T47D (cell line): ENCODE results near the gene TTF1.

ENCODE experiments used
- DNase-seq, 2 experiments: peaks; one replicate each; pipeline versions ENCODE4 v3.0.0 to v3.0.0-alpha.2; 2011 to 2012; ENCODE audit warnings: low read depth in 1 of 2, low spot score in 1 of 2
- JUND ChIP-seq: IDR thresholded peaks from 2 replicates; pipeline ENCODE4 v1.6.1; 2012; ENCODE audit warnings: low read depth
- in situ Hi-C: cut with HindIII; loops from 2 replicates; pipeline ENCODE4 v1.10.0; 2016; ENCODE audit warnings: low sequenced_read_pairs, low pct_unique_long_range_greater_than_20kb

Gene TTF1

DNA sequence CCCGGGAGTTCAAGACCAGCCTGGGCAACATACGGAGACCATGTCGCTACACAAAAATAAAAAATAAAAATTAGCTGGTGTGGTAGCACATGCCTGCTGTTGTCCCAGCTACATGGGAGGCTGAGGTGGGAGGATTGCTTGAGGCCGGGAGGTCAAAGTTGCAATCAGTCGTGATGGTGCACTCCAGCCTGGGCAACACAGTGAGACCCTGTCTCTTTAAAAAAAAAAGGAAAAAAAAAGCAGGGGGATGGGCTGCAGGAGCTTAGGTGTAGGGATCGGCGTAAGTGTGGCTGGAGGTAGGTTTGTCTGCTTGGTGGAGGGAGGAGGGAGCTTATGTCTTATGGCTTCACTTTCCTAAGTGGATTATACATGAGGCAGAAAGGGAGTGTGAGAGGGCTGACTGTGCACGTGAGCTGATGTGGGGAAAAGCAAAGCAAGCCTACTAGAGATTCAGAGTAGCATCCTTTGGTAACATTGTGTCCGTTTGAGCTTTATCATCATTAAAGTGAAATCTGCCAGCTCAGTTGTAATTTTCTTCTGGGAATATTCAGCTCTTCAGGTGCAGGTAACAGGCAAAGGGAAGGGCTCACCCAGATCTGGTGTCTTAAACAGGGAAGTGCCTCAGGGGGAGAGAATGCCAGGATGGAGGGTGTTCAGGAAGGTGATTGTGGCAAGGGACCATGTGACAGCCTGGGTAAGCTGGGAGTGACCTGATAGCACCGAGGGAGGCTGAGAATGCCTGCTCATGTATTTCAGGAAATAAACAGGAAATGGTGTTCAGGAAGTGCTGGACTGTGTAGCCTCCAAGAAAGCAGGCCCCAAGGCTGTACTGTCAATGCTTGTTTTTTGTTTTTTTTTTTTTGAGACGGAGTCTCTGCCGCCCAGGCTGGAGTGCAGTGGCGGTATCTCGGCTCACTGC lies 34.2 kb downstream of the TTF1 start:
- in situ Hi-C loops = no loop called here
- DNase-seq = peak in 1 of 2 experiments; percentile 27
- TF ChIP-seq JUND = no peak

- in situ Hi-C loops = no loop called here
- no peak for TF ChIP-seq JUND
- no peak for DNase-seq
These were observed 36.0 kb downstream of the TTF1 start for GRCh38 chr9:132370592-132370991.

DNA sequence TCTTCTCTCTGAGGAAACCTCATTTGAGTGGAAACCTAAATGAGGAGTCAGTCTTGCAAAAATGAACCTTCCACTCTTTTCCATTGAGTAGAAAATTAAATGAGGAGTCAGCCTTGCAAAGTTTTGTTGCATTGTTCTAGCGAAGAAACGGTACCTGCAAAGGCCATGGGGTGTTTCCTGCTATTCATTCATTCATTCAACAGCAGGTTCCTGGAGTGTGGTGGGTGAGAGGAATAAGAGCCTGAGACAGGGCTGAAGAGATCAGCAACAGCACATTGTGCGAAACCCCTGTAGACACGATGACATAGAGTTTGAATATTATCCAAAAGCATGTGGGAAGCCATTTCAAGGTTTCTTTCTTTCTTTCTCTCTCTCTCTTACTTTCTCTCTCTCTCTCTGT lies 37.2 kb downstream of the TTF1 start:
- in situ Hi-C loops = no loop called here
- no peak for TF ChIP-seq JUND
- DNase-seq = no peak

DNA sequence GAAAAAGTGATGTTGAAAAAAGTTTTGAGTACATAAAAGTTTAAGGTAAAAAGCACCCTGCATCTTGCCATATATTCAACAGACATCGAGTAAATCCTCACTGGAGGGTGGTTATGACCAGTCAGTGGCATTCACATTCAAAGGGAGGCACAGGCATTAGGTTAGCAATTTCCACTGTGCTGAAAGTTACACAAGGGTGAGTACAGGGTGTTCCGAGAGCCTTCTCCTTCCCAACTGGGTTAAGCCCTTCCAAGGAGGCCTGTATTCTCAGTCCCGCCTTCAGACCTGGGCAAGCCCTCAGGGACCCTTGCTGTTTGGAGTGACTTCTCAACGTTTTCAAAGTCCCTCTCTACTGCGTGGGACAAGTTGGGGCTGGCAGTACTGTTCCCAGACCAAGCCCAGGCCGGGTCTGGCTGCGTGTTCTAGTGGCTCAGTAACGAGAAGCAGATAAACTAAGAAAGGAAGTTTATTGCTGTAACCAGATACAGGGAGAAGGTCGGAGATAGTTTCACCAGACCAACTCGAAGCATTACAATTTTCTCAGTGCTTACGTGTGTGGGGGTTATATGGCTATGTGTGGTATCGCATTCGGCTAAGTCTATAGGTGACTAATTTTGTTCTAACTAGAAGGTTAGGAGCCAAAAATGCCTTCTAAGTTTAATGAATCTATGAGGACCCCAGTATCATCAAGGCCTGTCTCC lies 38.9 kb downstream of the TTF1 start:
- in situ Hi-C loops = no loop called here
- TF ChIP-seq JUND = no peak
- DNase-seq = no peak

DNA sequence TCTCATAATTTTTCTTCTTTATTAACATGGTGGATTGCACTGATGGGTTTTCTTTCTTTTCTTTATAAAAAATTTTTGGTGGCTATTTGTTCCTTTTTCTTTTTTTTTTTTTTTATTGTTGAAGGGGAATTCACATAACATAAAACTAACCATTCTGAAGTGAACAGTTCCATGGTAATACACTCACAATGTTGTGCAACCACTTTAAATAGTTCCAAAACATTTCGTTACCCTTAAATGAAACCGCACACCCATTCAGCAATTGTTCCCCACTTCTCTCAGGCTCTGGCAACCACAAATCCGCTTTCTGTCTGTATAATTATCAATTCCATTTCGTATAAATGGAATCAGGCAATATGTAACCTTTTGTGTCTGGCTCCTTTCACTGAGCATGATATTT lies 40.2 kb downstream of the TTF1 start:
- no peak for DNase-seq
- in situ Hi-C loops = no loop called here
- no peak for TF ChIP-seq JUND

- no peak for TF ChIP-seq JUND
- DNase-seq = no peak
- in situ Hi-C loops = no loop called here
These were observed 40.7 kb downstream of the TTF1 start for GRCh38 chr9:132365986-132366385.

DNA sequence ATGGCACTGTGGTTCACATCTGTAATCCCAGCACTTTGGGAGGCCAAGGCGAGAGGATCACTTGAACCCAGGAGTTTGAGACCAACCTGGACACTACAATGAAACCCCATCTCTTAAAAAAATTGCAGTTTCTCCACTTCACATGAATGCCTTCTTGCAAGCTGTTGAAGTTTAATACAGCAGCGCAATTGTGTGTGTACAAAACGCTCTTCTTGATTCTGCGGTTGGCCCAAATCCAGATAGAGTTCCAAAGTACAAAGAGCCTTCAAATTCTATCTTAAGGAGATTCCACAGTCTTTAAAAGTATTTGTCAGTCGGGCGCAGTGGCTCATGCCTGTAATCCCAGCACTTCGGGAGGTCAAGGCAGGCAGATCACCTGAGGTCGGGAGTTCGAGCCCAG lies 42.6 kb downstream of the TTF1 start:
- in situ Hi-C loops = no loop called here
- TF ChIP-seq JUND = no peak
- DNase-seq = no peak

DNA sequence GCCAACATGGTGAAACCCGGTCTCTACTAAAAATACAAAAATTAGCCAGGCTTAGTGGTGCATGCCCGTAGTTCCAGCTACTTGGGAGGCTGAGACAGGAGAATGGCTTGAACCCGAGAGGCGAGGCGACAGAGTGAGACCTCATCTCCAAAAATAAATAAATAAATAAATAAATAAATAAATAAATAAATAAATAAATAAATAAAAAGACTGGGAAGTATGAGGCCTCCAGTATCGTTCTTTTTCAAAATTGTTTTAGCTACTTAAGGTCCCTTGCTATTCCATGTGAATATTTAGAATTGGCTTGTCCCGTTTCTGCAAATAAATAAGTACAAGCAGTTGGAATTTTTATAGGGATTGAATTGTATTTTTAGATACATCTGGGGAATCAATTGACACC lies 48.9 kb downstream of the TTF1 start:
- no peak for DNase-seq
- TF ChIP-seq JUND = no peak
- in situ Hi-C loops = no loop called here

DNA sequence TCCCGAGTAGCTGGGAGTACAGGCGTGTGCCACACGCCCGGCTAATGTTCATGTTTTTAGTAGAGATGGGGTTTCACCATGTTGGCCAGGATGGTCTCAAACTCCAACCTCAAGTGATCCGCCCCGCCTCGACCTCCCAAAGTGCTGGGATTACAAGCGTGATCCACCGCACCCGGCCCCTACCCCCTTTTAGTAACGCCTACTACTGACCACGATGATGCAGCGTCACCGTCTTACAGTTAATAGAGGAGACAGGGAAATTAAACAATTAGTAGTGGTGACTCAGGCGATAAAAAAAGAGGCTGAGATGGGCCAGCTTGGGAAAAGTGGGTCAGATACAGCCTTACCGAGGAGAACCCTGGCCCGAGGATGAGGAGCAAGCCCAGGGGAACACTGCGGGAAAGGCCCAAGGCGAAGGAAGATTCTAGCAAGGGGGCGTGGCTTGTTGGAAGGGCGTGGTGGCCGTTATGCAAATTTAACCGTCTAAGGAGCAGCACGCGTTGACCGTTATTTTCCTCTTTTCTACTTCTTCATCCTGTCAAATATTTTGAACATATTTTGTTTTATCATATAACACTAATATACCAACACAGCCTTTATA lies 50.2 kb downstream of the TTF1 start:
- no peak for TF ChIP-seq JUND
- no peak for DNase-seq
- in situ Hi-C loops = no loop called here

- TF ChIP-seq JUND = no peak
- in situ Hi-C loops = no loop called here
- DNase-seq = peak; percentile 99
These were observed 51.8 kb downstream of the TTF1 start, which contains the start of gene SETX for GRCh38 chr9:132354637-132355355. TSS of gene SETX (minus strand) at chr9:132354986. CDS start at chr9:132349428, 5,558 bp downstream.

DNA sequence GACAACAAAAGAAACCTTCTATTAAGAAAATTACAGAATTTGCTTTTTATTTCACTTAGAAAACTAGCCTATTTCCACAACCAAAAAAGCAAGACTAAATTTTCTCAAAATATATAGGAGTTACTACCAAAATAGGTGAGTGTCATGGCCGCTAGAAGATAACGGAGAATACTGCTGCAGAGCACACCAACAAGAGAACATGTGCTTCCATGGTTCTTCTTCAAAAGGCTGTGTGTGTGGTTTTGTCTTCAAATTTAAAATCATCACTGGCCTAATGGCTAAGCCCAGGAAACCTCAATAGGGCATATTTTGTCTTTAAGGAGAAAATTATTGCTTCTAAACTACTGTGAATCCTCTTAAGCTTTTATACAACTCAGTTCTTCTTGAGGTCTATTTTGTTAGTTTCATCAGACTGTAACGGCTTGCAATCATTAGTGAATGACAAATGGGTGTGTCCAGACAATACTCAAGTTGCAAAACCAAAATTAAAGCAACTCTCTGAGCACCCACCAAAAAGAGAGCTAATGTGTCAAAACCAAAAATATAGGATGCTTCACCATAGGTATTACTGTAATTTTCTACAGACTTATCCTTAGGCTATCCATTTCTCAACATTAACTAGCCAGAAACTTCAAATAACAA lies 55.1 kb downstream of the TTF1 start:
- TF ChIP-seq JUND = no peak
- in situ Hi-C loops = no loop called here
- no peak for DNase-seq

DNA sequence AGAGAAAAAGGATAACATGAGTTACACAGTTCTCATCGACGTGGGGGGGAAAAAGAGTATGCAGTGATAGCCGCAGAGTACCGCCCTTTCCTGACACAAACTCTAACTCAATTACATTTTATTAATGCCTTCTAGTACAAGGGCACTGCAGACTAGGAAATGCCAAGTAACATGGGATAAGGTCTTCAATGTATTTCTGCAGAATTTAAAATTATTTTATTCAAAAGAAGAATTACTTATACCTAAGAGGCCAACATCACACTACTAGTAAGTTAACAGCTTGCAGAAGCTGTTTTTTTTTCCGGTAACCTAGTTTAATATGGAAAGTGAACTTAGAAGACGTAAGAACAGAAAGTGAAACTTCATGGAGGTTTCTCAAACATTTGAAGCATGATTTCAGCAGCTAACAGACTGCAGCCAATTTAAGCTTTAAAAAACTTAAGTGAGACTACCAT lies 55.8 kb downstream of the TTF1 start:
- no peak for DNase-seq
- in situ Hi-C loops = no loop called here
- TF ChIP-seq JUND = no peak
